ENCODE measurements around the gene TMPRSS13.

TMPRSS13 gene

DNA sequence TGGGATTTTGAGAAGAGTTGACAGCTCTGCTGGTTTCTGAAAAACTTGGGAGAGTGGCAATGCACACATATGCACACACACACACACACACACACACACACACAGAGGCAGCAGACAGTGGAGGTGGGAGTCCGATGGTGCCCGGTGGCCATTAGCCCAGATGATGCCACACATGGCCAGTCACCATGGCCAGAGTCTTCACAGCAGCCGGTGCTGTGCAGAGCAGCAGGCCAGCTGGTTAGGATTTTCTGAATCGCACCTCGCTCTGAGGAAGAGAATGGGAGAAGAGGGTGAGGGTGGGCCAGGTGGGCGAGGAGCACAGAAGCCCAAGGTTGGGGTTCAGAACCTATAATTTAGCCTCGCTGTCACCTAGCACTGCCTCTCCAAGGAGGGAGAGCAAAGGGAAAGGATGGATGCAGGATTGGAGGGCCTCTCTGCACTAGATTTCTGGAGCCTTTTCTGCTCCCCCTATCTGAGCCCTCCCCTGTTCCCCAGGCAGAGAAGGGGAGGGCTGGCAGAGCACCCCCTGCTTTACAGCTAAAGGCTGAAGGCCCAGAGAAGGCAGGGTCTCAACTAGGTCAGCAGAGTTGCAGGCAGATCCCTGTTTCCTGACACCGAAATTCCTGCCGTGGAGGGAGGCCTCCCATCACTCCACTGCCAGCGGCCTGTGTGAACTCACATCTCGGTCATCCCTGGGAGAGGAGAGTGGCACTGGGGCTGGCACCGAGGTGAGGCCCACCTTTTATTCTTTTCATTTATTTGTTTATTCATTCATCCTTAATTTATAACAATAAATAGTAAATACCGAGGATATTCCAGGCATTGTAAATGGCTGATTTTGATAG is 27.0 kb downstream of the TMPRSS13 start:
- TF ChIP-seq FOXM1 (IDR thresholded peaks at IDR 0.05; ENCODE audit: borderline replicate concordance): no peak
- TF ChIP-seq HDGF (IDR thresholded peaks at IDR 0.05; ENCODE audit: borderline replicate concordance): no peak
- no peak for TF ChIP-seq SP1 (IDR thresholded peaks at IDR 0.05)
- TF ChIP-seq SUZ12 (IDR thresholded peaks at IDR 0.05): no peak
- TF ChIP-seq NFRKB (IDR thresholded peaks at IDR 0.05): no peak
- no peak for TF ChIP-seq ZNF384 (IDR thresholded peaks at IDR 0.05)
- no peak for TF ChIP-seq ARNT (IDR thresholded peaks at IDR 0.05)
- no peak for TF ChIP-seq ELF4 (IDR thresholded peaks at IDR 0.05)
- TF ChIP-seq TARDBP (IDR thresholded peaks at IDR 0.05): no peak
- no peak for TF ChIP-seq LEF1 (IDR thresholded peaks at IDR 0.05; ENCODE audit: borderline replicate concordance)
- TF ChIP-seq FOXA1 (IDR thresholded peaks at IDR 0.05): no peak
- TF ChIP-seq, protein P1, sequence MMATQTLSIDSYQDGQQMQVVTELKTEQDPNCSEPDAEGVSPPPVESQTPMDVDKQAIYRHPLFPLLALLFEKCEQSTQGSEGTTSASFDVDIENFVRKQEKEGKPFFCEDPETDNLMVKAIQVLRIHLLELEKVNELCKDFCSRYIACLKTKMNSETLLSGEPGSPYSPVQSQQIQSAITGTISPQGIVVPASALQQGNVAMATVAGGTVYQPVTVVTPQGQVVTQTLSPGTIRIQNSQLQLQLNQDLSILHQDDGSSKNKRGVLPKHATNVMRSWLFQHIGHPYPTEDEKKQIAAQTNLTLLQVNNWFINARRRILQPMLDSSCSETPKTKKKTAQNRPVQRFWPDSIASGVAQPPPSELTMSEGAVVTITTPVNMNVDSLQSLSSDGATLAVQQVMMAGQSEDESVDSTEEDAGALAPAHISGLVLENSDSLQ (IDR thresholded peaks at IDR 0.05): no peak
- TF ChIP-seq L3MBTL2 (conservative IDR thresholded peaks at IDR 0.05): no peak
- no peak for TF ChIP-seq BHLHE40 (IDR thresholded peaks at IDR 0.05; ENCODE audit: borderline replicate concordance)
- no peak for TF ChIP-seq CTBP1 (IDR thresholded peaks at IDR 0.05; ENCODE audit: borderline replicate concordance)
- TF ChIP-seq FOXK2 (IDR thresholded peaks at IDR 0.05): no peak
- CTCF ChIA-PET: no interaction called here
- POLR2A ChIA-PET: no interaction called here
- no peak for DNase-seq (ENCODE audit: extremely low spot score)

GRCh38 chr11:117901601-117902000 is 27.6 kb downstream of the TMPRSS13 start:
- no peak for DNase-seq (ENCODE audit: extremely low spot score)
- CTCF ChIA-PET: no interaction called here
- POLR2A ChIA-PET: no interaction called here
- no peak for TF ChIP-seq FOXA1 (IDR thresholded peaks at IDR 0.05)
- no peak for TF ChIP-seq BHLHE40 (IDR thresholded peaks at IDR 0.05; ENCODE audit: borderline replicate concordance)
- TF ChIP-seq, protein P1 (IDR thresholded peaks at IDR 0.05): no peak
- no peak for TF ChIP-seq ARNT (IDR thresholded peaks at IDR 0.05)
- no peak for TF ChIP-seq SP1 (IDR thresholded peaks at IDR 0.05)
- TF ChIP-seq FOXM1 (IDR thresholded peaks at IDR 0.05; ENCODE audit: borderline replicate concordance): no peak
- no peak for TF ChIP-seq SUZ12 (IDR thresholded peaks at IDR 0.05)
- TF ChIP-seq ELF4 (IDR thresholded peaks at IDR 0.05): no peak
- TF ChIP-seq HDGF (IDR thresholded peaks at IDR 0.05; ENCODE audit: borderline replicate concordance): no peak
- no peak for TF ChIP-seq ZNF384 (IDR thresholded peaks at IDR 0.05)
- TF ChIP-seq TARDBP (IDR thresholded peaks at IDR 0.05): no peak
- TF ChIP-seq NFRKB (IDR thresholded peaks at IDR 0.05): no peak
- no peak for TF ChIP-seq FOXK2 (IDR thresholded peaks at IDR 0.05)
- no peak for TF ChIP-seq CTBP1 (IDR thresholded peaks at IDR 0.05; ENCODE audit: borderline replicate concordance)

DNA sequence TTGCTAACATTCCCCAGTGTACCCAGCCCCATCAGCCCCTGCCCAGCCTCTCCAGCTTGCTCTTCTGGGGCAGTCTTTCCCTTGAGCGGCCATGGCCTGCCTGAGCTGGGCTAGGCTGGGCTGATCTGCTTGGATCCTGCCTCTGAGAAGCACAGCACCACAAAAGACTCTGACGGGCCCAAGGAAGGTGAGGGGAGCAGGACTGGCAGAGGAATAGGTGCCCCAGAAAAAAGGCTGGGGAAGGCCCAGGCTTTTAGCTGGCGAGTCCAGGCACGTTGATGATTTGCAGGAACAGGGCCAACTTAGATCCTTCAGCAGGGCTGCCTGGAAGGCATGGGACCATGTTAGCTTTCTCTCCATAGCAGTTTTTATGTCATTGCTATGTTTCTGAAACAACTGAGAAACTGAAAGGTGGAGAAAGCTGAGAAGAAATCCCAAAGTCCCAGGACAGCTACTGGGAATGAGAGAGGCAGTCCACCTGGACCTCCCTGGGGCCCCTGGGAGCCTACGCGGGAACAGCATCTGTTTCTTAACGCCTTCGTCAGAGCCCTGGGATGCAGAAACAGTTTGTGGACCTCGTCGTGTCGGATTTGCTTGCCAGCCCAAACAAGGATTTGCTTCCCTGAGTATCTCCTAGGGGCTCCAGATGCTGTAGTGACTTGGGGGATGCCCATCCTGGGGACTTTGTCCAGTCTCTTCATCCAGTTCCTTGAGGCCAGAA is 28.3 kb downstream of the TMPRSS13 start:
- ChIA-PET CTCF (interaction anchor here (0.6 to 1.0 kb wide), 2 partner anchors 120 to 270 kb away, joined by 3 read pairs; no protein-coding TSS in a partner anchor), POLR2A (interaction anchor here (1.0 kb wide), 1 partner anchor 50 kb away, joined by 3 read pairs; no protein-coding TSS in a partner anchor)
- no peak for DNase-seq (ENCODE audit: extremely low spot score)
- TF ChIP-seq TARDBP (IDR thresholded peaks at IDR 0.05) (no peak), FOXK2 (IDR thresholded peaks at IDR 0.05) (no peak), FOXM1 (IDR thresholded peaks at IDR 0.05; ENCODE audit: borderline replicate concordance) (no peak), L3MBTL2 (conservative IDR thresholded peaks at IDR 0.05) (no peak), FOXA1 (IDR thresholded peaks at IDR 0.05) (no peak), ARNT (IDR thresholded peaks at IDR 0.05) (no peak), BHLHE40 (IDR thresholded peaks at IDR 0.05; ENCODE audit: borderline replicate concordance) (no peak), ZNF384 (IDR thresholded peaks at IDR 0.05) (no peak), SP1 (IDR thresholded peaks at IDR 0.05) (no peak), SUZ12 (IDR thresholded peaks at IDR 0.05) (no peak), HDGF (IDR thresholded peaks at IDR 0.05; ENCODE audit: borderline replicate concordance) (no peak), CTBP1 (IDR thresholded peaks at IDR 0.05; ENCODE audit: borderline replicate concordance) (no peak), NFRKB (IDR thresholded peaks at IDR 0.05) (no peak), LEF1 (IDR thresholded peaks at IDR 0.05; ENCODE audit: borderline replicate concordance) (no peak), ELF4 (IDR thresholded peaks at IDR 0.05) (no peak)
- TF ChIP-seq, protein P1 (IDR thresholded peaks at IDR 0.05): no peak

DNA sequence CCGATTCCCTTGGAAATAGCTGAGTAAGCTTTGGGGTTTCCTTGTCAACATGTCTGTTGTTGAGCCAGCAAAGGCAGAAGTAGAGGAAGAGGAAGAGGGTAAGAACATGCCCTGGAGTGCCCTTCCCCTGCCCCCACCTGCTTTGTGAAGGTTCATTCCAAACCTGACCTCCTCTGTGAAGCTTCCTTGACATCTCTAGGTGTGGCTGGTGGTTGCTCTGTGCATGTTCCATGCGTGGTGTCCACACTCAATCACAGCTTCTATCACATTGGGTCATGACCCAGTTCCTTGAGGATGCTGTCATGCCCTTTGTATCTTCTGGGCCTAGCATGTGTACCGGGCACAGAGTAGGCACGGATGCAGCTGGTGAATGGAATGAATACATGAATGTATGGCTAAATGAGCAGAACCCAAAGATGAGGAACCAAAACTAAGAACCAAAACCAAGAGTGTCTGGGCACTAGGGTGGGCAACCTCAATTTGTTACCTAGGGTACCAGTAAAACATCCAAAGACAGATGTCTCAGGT is 29.0 kb downstream of the TMPRSS13 start:
- ChIA-PET CTCF (interaction anchor here (1.0 kb wide), 1 partner anchor 121 kb away, joined by 3 read pairs; no protein-coding TSS in a partner anchor), POLR2A (interaction anchor here (1.0 kb wide), 1 partner anchor 49 kb away, joined by 3 read pairs; no protein-coding TSS in a partner anchor)
- TF ChIP-seq SP1 (IDR thresholded peaks at IDR 0.05): no peak
- no peak for TF ChIP-seq ELF4 (IDR thresholded peaks at IDR 0.05)
- TF ChIP-seq ARNT (IDR thresholded peaks at IDR 0.05): no peak
- no peak for TF ChIP-seq FOXM1 (IDR thresholded peaks at IDR 0.05; ENCODE audit: borderline replicate concordance)
- no peak for TF ChIP-seq SUZ12 (IDR thresholded peaks at IDR 0.05)
- no peak for TF ChIP-seq TARDBP (IDR thresholded peaks at IDR 0.05)
- no peak for TF ChIP-seq CTBP1 (IDR thresholded peaks at IDR 0.05; ENCODE audit: borderline replicate concordance)
- TF ChIP-seq BHLHE40 (IDR thresholded peaks at IDR 0.05; ENCODE audit: borderline replicate concordance): no peak
- no peak for TF ChIP-seq HDGF (IDR thresholded peaks at IDR 0.05; ENCODE audit: borderline replicate concordance)
- DNase-seq (ENCODE audit: extremely low spot score): no peak

- ChIA-PET POLR2A (no interaction called here), CTCF (no interaction called here)
- TF ChIP-seq FOXA1 (IDR thresholded peaks at IDR 0.05): no peak
- no peak for TF ChIP-seq NFRKB (IDR thresholded peaks at IDR 0.05)
- TF ChIP-seq FOXM1 (IDR thresholded peaks at IDR 0.05; ENCODE audit: borderline replicate concordance): no peak
- TF ChIP-seq, protein P1 (IDR thresholded peaks at IDR 0.05): no peak
- TF ChIP-seq CTBP1 (IDR thresholded peaks at IDR 0.05; ENCODE audit: borderline replicate concordance): no peak
- no peak for TF ChIP-seq L3MBTL2 (conservative IDR thresholded peaks at IDR 0.05)
- no peak for TF ChIP-seq ZNF384 (IDR thresholded peaks at IDR 0.05)
- no peak for TF ChIP-seq SP1 (IDR thresholded peaks at IDR 0.05)
- no peak for TF ChIP-seq LEF1 (IDR thresholded peaks at IDR 0.05; ENCODE audit: borderline replicate concordance)
- no peak for TF ChIP-seq TARDBP (IDR thresholded peaks at IDR 0.05)
- DNase-seq (ENCODE audit: extremely low spot score): no peak
Observed at GRCh38 chr11:117898059-117898458, 31.1 kb downstream of the TMPRSS13 start.

All from HEK293T (cell line).